Cardiac muscle cell (in vitro differentiated cells and primary cell): Measurements from ENCODE around the gene U2AF2. TPM values are rescaled to one million over a fixed set of nuclear protein-coding genes. Genes with fewer than 3 reads are reported as not detected.

Experiments
- DNase-seq, 2 donors: peaks; one replicate each; pipeline versions ENCODE4 v3.0.0 to v3.0.0-alpha.2; 2010 to 2017; ENCODE audit warnings: low read depth in 1 of 2, low spot score in 1 of 2
- H3K27ac ChIP-seq: fragments of 200-600 bp; sonication (generic); 2 replicates; pipeline ENCODE4 v1.5.1; 2016
- H3K27me3 ChIP-seq: fragments of 200-600 bp; sonication (generic); 2 replicates; pipeline ENCODE4 v1.6.0; 2016; ENCODE audit warnings: control low read depth
- H3K36me3 ChIP-seq: fragments of 200-600 bp; sonication (generic); 2 replicates; pipeline ENCODE4 v1.5.1; 2016; ENCODE audit warnings: control low read depth
- H3K4me1 ChIP-seq: fragments of 200-600 bp; sonication (generic); 2 replicates; pipeline ENCODE4 v1.8.1; 2017; ENCODE audit warnings: low read depth, mild to moderate bottlenecking, mixed run types
- H3K4me3 ChIP-seq: fragments of 200-600 bp; sonication (generic); 2 replicates; pipeline ENCODE4 v1.5.1; 2016; ENCODE audit warnings: mild to moderate bottlenecking
- H3K9me3 ChIP-seq: fragments of 200-600 bp; sonication (generic); 2 replicates; pipeline ENCODE4 v1.5.1; 2017; ENCODE audit warnings: low read depth, mild to moderate bottlenecking, control low read depth
- CTCF ChIP-seq: IDR thresholded peaks from 2 replicates; pipeline ENCODE4 v1.5.1; 2012; ENCODE audit warnings: low read depth, mild to moderate bottlenecking, low read length
- polyA plus RNA-seq: library from polyadenylated mRNA; unstranded; fragments of >200 nt; fragmentation: Nextera tagmentation; extraction: Ambion mirVana; gene quantifications from 2 replicates; pipeline ENCODE4 v1.2.1, GENCODE V29; 2016
- total RNA-seq: library from RNA; depleted of rRNA; stranded (reverse); fragments of >200 nt; gene quantifications from 2 replicates; pipeline ENCODE4 v1.2.3, GENCODE V29; 2016

Gene U2AF2
- total and polyA plus RNA-seq, 2 experiments from 2014 or later: 13.4 to 187 TPM

- H3K9me3 ChIP-seq: no peaks in the 10 kb centered on the region
- H3K4me3 ChIP-seq: no peak overlapping the region
- peaks cover 4% of the 10 kb centered on the region for H3K36me3 ChIP-seq
- H3K27me3 ChIP-seq: no peaks in the 10 kb centered on the region
- H3K4me1 ChIP-seq: no peaks in the 10 kb centered on the region
- H3K27ac ChIP-seq: no peak overlapping the region
- no peak for TF ChIP-seq CTCF
- DNase-seq: no peak
Observed at GRCh38 chr19:55697069-55697440, 42.2 kb downstream of the U2AF2 start.

- Histone ChIP-seq H3K9me3 (no peaks in the 10 kb centered on the region), H3K4me3 (no peak overlapping the region), H3K36me3 (peaks cover 4% of the 10 kb centered on the region), H3K27ac (no peak overlapping the region), H3K27me3 (no peaks in the 10 kb centered on the region), H3K4me1 (no peaks in the 10 kb centered on the region)
- no peak for TF ChIP-seq CTCF
- DNase-seq: no peak
Observed at GRCh38 chr19:55697698-55698097, 42.9 kb downstream of the U2AF2 start.

GRCh38 chr19:55698256-55698655 is 43.4 kb downstream of the U2AF2 start:
- Histone ChIP-seq H3K27ac (no peak overlapping the region), H3K4me1 (no peaks in the 10 kb centered on the region), H3K4me3 (no peak overlapping the region), H3K36me3 (peaks cover 4% of the 10 kb centered on the region), H3K27me3 (no peaks in the 10 kb centered on the region), H3K9me3 (no peaks in the 10 kb centered on the region)
- TF ChIP-seq CTCF: no peak
- DNase-seq: no peak

GRCh38 chr19:55699221-55699620 is 44.4 kb downstream of the U2AF2 start:
- no peak overlapping the region for H3K4me3 ChIP-seq
- H3K9me3 ChIP-seq: no peaks in the 10 kb centered on the region
- no peak for DNase-seq
- H3K4me1 ChIP-seq: no peaks in the 10 kb centered on the region
- H3K36me3 ChIP-seq: peaks cover 4% of the 10 kb centered on the region
- TF ChIP-seq CTCF: no peak
- H3K27ac ChIP-seq: no peak overlapping the region
- H3K27me3 ChIP-seq: no peaks in the 10 kb centered on the region

- no peak for DNase-seq
- TF ChIP-seq CTCF: no peak
- H3K36me3 ChIP-seq: no peaks in the 10 kb centered on the region
- no peaks in the 10 kb centered on the region for H3K9me3 ChIP-seq
- no peak overlapping the region for H3K27ac ChIP-seq
- H3K4me3 ChIP-seq: no peak overlapping the region
- H3K4me1 ChIP-seq: no peaks in the 10 kb centered on the region
- H3K27me3 ChIP-seq: no peaks in the 10 kb centered on the region
Observed at GRCh38 chr19:55700813-55701212, 46.0 kb downstream of the U2AF2 start.

- Histone ChIP-seq H3K4me1 (no peaks in the 10 kb centered on the region), H3K27ac (peak overlapping the region; percentile 57), H3K4me3 (no peak overlapping the region), H3K9me3 (no peaks in the 10 kb centered on the region), H3K36me3 (no peaks in the 10 kb centered on the region), H3K27me3 (no peaks in the 10 kb centered on the region)
- DNase-seq: peak in 1 of 2 donors; percentile 71
- TF ChIP-seq CTCF: no peak
Observed at GRCh38 chr19:55702131-55702627, 47.3 kb downstream of the U2AF2 start.
